Natural killer cell (primary cell): ENCODE data around the gene UPK2. TPM values are rescaled to one million over a fixed set of nuclear protein-coding genes. Genes with fewer than 3 reads are reported as not detected.

Source experiments
- ATAC-seq, 3 donors: fragments of 150-1000 bp in 2 of 3; fragments of 200-7000 bp in 1 of 3; cut with Tn5 transposase; 1 replicate in 1 of 3; 2 replicates in 2 of 3; pipeline ENCODE4 v1.10.0; 2021; ENCODE audit warnings: mild to moderate bottlenecking in 2 of 3, moderate library complexity in 2 of 3
- DNase-seq, 2 donors: peaks; one replicate each; pipeline versions ENCODE4 v3.0.0 to v3.0.0-alpha.2; 2013 to 2021; ENCODE audit warnings: mixed read lengths in 1 of 2
- H3K27ac ChIP-seq: one replicate; pipeline ENCODE4 v1.5.1; 2013; ENCODE audit warnings: mild to moderate bottlenecking, low read length
- H3K27me3 ChIP-seq: one replicate; pipeline ENCODE4 v1.6.1; 2013; ENCODE audit warnings: low read length; ENCODE audit not compliant: control insufficient read depth, insufficient read depth
- H3K36me3 ChIP-seq: one replicate; pipeline ENCODE4 v1.6.1; 2013; ENCODE audit warnings: low read length; ENCODE audit not compliant: control insufficient read depth, insufficient read depth
- H3K4me1 ChIP-seq: one replicate; pipeline ENCODE4 v1.6.1; 2013; ENCODE audit warnings: low read length; ENCODE audit not compliant: control insufficient read depth, insufficient read depth
- H3K4me3 ChIP-seq: one replicate; pipeline ENCODE4 v1.5.1; 2013; ENCODE audit warnings: low read length
- H3K9me3 ChIP-seq: one replicate; pipeline ENCODE4 v1.6.1; 2013; ENCODE audit warnings: low read length; ENCODE audit not compliant: control insufficient read depth, insufficient read depth
- H3K27ac Mint-ChIP-seq, 2 donors: one replicate each; pipeline ENCODE4 v1.8.0; 2022; ENCODE audit warnings: mild to moderate bottlenecking in 2 of 2, mixed read lengths in 2 of 2, moderate library complexity in 1 of 2
- H3K27me3 Mint-ChIP-seq, 2 donors: one replicate each; pipeline ENCODE4 v1.8.0; 2022; ENCODE audit warnings: low read depth in 2 of 2, mixed read lengths in 2 of 2
- H3K36me3 Mint-ChIP-seq: one replicate; pipeline ENCODE4 v1.8.0; 2022; ENCODE audit warnings: mixed read lengths
- H3K4me1 Mint-ChIP-seq, 2 donors: one replicate each; pipeline ENCODE4 v1.8.0; 2022; ENCODE audit warnings: mixed read lengths in 2 of 2
- H3K4me3 Mint-ChIP-seq: one replicate; pipeline ENCODE4 v1.8.0; 2022; ENCODE audit warnings: mild to moderate bottlenecking, moderate library complexity, mixed read lengths
- H3K9me3 Mint-ChIP-seq, 2 donors: one replicate each; pipeline ENCODE4 v1.8.0; 2022; ENCODE audit warnings: mixed read lengths in 2 of 2
- CTCF ChIP-seq: fragments of 200-600 bp; IDR thresholded peaks from one replicate; pipeline ENCODE4 v1.8.0; 2022; ENCODE audit warnings: antibody characterized with exemption
- WGBS: methylation state at CpG from one replicate; pipeline ENCODE4 v1.1.7; 2013; ENCODE audit warnings: missing lambda C conversion rate; ENCODE audit not compliant: insufficient coverage; 5-methylcytosine and 5-hydroxymethylcytosine counted together
- intact Hi-C: fragments of 100-400 bp; cut with micrococcal nuclease; formaldehyde crosslinking; loops from one replicate; pipeline ENCODE4 v1.14.2; 2022
- total RNA-seq, 4 donors: library from RNA; stranded (reverse); fragments of 120-200 nt in 1 of 4; gene quantifications; one replicate each; pipeline versions ENCODE4 v1.2.3 to v1.2.4, GENCODE V29; 2013 to 2022

Gene UPK2
- total RNA-seq, 3 donors from 2014 or later (not counting 1 experiment from before 2014, with no cell fraction given), result 0.40 to 0.41 TPM; not detected in 1

DNA sequence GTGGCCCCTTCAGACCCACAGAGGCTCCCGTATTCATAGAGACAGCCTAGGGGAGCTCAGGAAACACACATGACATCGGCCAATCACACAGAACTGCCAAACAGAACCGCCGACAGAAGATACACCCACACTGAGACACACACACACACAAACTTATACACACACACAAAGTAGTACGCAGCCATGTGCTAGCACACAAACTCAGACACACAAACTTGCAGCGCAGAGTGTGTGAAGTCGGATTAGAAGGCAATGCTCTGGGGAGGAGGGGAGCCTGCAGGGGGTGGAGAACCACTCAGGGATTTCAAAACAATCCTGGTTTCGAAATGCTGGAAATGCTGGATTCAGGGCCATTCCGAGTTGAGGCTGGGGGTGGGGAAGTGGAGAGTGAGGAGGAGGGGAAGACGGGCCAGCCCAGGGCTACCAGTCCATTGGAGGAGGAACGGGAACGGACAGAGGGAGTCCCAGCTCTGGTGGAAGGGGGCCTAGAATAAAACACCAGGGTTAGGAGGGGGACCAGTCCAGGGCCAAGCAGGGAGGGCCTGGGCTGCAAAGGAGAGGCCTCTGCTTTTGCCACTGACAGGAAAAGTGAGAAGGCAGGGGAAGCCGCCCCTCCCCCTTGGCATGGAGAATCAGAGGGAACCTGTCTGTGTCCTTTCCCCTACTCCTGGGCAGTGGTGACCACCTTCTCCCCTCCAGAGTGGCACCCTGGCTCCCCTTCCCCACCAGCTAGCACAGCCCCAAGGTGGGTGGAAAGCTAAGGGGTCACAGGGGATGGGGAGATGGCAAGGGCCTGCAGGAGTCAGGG lies 34.8 kb upstream of the UPK2 start:
- peaks cover 66 to 81% of the 10 kb centered on the region in 2 donors for H3K4me1 Mint-ChIP-seq
- no peaks in the 10 kb centered on the region for H3K36me3 Mint-ChIP-seq
- H3K27ac Mint-ChIP-seq, result peak overlapping the region; percentile 95 to 96
- Histone ChIP-seq H3K4me3 (peak overlapping the region; percentile 95), H3K27ac (peak overlapping the region; percentile 94), H3K4me1 (peaks cover 84% of the 10 kb centered on the region), H3K27me3 (no peaks in the 10 kb centered on the region), H3K9me3 (no peaks in the 10 kb centered on the region), H3K36me3 (peaks cover 17% of the 10 kb centered on the region)
- H3K4me3 Mint-ChIP-seq, result peak overlapping the region; percentile 81
- DNase-seq (peak in 1 of 2 donors; percentile 45), ATAC-seq (no peak)
- no peak for TF ChIP-seq CTCF
- WGBS, result 57% methylated on average over 11 of the region's 13 CpGs
- intact Hi-C loops, result no loop called here
- no peaks in the 10 kb centered on the region for H3K9me3 Mint-ChIP-seq
- peaks cover 0 to 1% of the 10 kb centered on the region in 2 donors for H3K27me3 Mint-ChIP-seq

GRCh38 chr11:118921929-118922744 lies 34.0 kb upstream of the UPK2 start:
- Mint-ChIP-seq H3K4me1 (peaks cover 66 to 81% of the 10 kb centered on the region in 2 donors), H3K36me3 (no peaks in the 10 kb centered on the region), H3K27me3 (peaks cover 0 to 3% of the 10 kb centered on the region in 2 donors), H3K27ac (peak overlapping the region; percentile 95 to 96), H3K4me3 (peak overlapping the region; percentile 91), H3K9me3 (no peaks in the 10 kb centered on the region)
- Histone ChIP-seq H3K36me3 (peaks cover 9% of the 10 kb centered on the region), H3K4me3 (peak overlapping the region; percentile 95), H3K27me3 (no peaks in the 10 kb centered on the region), H3K9me3 (no peaks in the 10 kb centered on the region), H3K4me1 (peaks cover 84% of the 10 kb centered on the region), H3K27ac (peak overlapping the region; percentile 94)
- no peak for ATAC-seq
- TF ChIP-seq CTCF, result no peak
- peak in 1 of 2 donors; percentile 35 for DNase-seq
- intact Hi-C loops, result no loop called here
- 45% methylated on average over 20 of the region's 20 CpGs for WGBS

- Mint-ChIP-seq H3K36me3 (no peaks in the 10 kb centered on the region), H3K27ac (peak overlapping the region; percentile 95 to 96), H3K4me3 (peak overlapping the region; percentile 91), H3K27me3 (peaks cover 0 to 3% of the 10 kb centered on the region in 2 donors), H3K4me1 (peaks cover 66 to 81% of the 10 kb centered on the region in 2 donors), H3K9me3 (no peaks in the 10 kb centered on the region)
- Histone ChIP-seq H3K4me3 (peak overlapping the region; percentile 95), H3K27ac (peak overlapping the region; percentile 94), H3K4me1 (peaks cover 84% of the 10 kb centered on the region), H3K27me3 (no peaks in the 10 kb centered on the region), H3K9me3 (no peaks in the 10 kb centered on the region), H3K36me3 (peaks cover 4% of the 10 kb centered on the region)
- 71% methylated on average over 9 of the region's 9 CpGs for WGBS
- no peak for TF ChIP-seq CTCF
- intact Hi-C loops, result no loop called here
- peak in 1 of 2 donors; percentile 30 for DNase-seq
- ATAC-seq, result no peak
These were observed 33.1 kb upstream of the UPK2 start for GRCh38 chr11:118922745-118923627.
